SIG-M5 (cell line): Measurements from ENCODE around the gene MYL6B.
"Not testable (repeated sequence)": the region's sequence is repeated elsewhere in the genome, so short reads cannot be mapped to it uniquely, and the experiment has no call there.

ENCODE experiments used
- DNase-seq: peaks from one replicate; lab custom pipeline; 2025; lab: John Stamatoyannopoulos, UW

Gene MYL6B

GRCh38 chr12:56165369-56165768 is 13.0 kb downstream of the MYL6B start:
- no peak for DNase-seq

- no peak for DNase-seq
These were observed 16.9 kb downstream of the MYL6B start for GRCh38 chr12:56169229-56169759.

GRCh38 chr12:56172839-56173238 is 20.5 kb downstream of the MYL6B start:
- DNase-seq: no peak

- DNase-seq: no peak
These were observed 26.0 kb downstream of the MYL6B start for GRCh38 chr12:56178347-56178746.

GRCh38 chr12:56186957-56187356 is 34.6 kb downstream of the MYL6B start:
- DNase-seq: no peak

GRCh38 chr12:56188131-56188777 is 35.9 kb downstream of the MYL6B start:
- DNase-seq: no peak

- DNase-seq: no peak
These were observed 36.4 kb downstream of the MYL6B start for GRCh38 chr12:56188778-56189098.

- DNase-seq: peak; percentile 36
These were observed 36.9 kb downstream of the MYL6B start, which contains the start of gene SMARCC2 for GRCh38 chr12:56189099-56189917. Gene SMARCC2, minus strand, starts transcription at chr12:56189483. Its CDS starts 22 bp downstream, at chr12:56189461.

- DNase-seq: no peak
These were observed 37.7 kb downstream of the MYL6B start for GRCh38 chr12:56189918-56190694.

GRCh38 chr12:56190695-56191155 is 38.3 kb downstream of the MYL6B start:
- no peak for DNase-seq

GRCh38 chr12:56192582-56192981 is 40.2 kb downstream of the MYL6B start:
- DNase-seq: no peak

- peak; percentile 55 for DNase-seq
These were observed 40.7 kb downstream of the MYL6B start for GRCh38 chr12:56193025-56193578.

GRCh38 chr12:56196818-56197550 is 44.6 kb downstream of the MYL6B start:
- DNase-seq: not testable (repeated sequence)

- no peak for DNase-seq
These were observed 45.7 kb downstream of the MYL6B start for GRCh38 chr12:56197921-56198635.

GRCh38 chr12:56198836-56199235 is 46.4 kb downstream of the MYL6B start:
- DNase-seq: no peak

- DNase-seq: no peak
These were observed 50.0 kb downstream of the MYL6B start for GRCh38 chr12:56202366-56202765.

GRCh38 chr12:56202838-56203237 is 50.5 kb downstream of the MYL6B start:
- DNase-seq: no peak

GRCh38 chr12:56204275-56204674 is 51.9 kb downstream of the MYL6B start:
- DNase-seq: no peak

GRCh38 chr12:56205445-56205844 is 53.1 kb downstream of the MYL6B start:
- DNase-seq: no peak

GRCh38 chr12:56206452-56207166 is 54.2 kb downstream of the MYL6B start:
- DNase-seq: no peak
